HEK293T (cell line): ENCODE results near the gene MITF.

Experiments used
- BHLHE40 ChIP-seq: fragments of 450-650 bp; IDR thresholded peaks from 2 replicates; pipeline ENCODE4 v1.6.1; 2016; ENCODE audit warnings: mild to moderate bottlenecking, moderate library complexity, borderline replicate concordance
- NFRKB ChIP-seq: fragments of 450-650 bp; IDR thresholded peaks from 2 replicates; pipeline ENCODE4 v1.6.1; 2016; ENCODE audit warnings: mild to moderate bottlenecking, moderate library complexity

DNA sequence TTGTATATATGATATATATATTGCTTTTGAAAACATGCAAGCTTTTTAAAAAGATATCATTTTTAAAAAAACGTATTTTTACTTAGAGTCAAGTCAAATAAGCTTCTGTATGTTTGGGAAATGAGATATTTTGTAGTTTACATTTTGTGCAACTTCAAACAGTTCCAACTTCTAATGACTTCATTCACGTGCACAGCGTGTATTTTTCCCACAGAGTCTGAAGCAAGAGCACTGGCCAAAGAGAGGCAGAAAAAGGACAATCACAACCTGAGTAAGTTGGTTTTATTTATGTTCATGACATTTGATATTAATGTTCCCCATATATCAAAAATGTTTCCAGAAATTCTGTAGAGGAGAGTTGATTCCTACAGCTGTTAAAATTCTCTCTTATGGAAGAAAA lies 212.4 kb downstream of the MITF start:
- TF ChIP-seq NFRKB (no peak), BHLHE40 (no peak)
